ENCODE data around the gene DCHS1.
A peak's percentile ranks its signal among the peaks of the same experiment; 100 is the strongest.

The DCHS1 gene

DNA sequence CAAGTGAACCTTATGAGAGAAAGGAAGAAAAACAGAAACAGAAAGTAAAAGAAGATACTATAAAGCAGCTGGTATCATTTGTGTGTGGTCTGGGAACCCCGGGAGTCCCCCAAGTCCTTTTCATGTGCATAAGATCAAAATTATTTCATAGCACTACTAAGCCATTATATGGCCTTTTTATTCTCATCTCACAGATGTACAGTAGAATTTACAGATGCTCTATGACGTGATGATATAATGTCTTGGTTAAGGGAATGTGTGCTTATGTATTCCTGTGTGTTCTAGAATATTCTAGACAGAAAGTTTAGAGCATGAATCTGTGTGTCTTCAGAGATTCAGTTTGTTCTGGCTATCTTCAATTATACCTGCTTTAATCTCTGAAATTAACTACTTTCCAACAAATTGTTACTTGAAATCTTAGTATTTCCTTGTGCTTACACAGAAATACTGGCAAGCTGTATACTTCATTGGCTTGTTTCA lies 27.8 kb downstream of the DCHS1 start:
- no peaks in the 10 kb centered on the region for H3K9me3 Mint-ChIP-seq
- H3K36me3 Mint-ChIP-seq (ENCODE audit: insufficient read depth): peaks cover 7% of the 10 kb centered on the region
- peak overlapping the region; percentile 24 for H3K27ac Mint-ChIP-seq (ENCODE audit: low read depth)
- no peak for DNase-seq (ENCODE audit: low spot score in 2 of 2)
- peak overlapping the region; percentile 6 for H3K4me3 Mint-ChIP-seq
- H3K4me1 Mint-ChIP-seq: peaks cover 12% of the 10 kb centered on the region
- peak; percentile 61 for ATAC-seq (replicated peaks; ENCODE audit: extremely low read depth, poor library complexity, severe bottlenecking)
- H3K27me3 Mint-ChIP-seq: no peaks in the 10 kb centered on the region

DNA sequence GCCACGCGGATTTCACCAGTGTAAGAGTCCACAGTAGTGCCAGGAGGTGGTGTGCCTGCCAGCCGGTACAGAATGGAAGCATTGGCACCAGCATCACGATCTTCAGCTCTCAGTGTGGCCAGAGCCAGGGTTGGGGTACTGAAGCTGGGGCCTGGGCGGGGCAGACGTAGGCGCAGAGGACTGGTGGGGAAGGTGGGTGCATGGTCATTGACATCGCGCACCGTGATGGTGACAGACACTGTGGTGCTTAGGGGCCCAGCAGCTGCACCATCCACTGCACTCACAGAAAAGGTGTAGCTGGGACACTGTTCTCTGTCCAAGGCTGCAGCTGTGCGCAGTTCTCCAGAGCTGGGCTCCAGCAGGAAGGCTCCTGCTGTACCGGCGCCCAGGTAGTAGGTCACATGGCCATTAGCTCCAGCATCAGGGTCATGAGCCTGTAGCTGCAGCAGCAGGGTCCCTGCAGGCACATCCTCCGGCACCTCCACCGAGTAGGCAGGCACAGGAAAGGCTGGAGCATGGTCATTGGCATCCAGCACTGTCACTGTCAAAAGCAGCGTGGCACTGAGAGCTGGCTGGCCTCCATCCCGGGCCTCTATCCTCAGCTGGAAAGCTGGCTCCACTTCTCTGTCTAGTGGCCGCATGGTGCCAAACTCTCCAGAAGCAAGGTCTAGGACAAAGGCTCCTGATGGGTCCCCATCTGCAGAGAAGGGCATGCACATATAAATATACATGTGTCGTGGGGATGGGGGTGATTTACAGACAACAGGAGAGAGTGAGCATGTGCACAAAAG lies 28.4 kb downstream of the DCHS1 start:
- no peak for DNase-seq (ENCODE audit: low spot score in 2 of 2)
- no peaks in the 10 kb centered on the region for H3K27me3 Mint-ChIP-seq
- no peak for ATAC-seq (replicated peaks; ENCODE audit: extremely low read depth, poor library complexity, severe bottlenecking)
- H3K36me3 Mint-ChIP-seq (ENCODE audit: insufficient read depth): peaks cover 7% of the 10 kb centered on the region
- H3K27ac Mint-ChIP-seq (ENCODE audit: low read depth): peak overlapping the region; percentile 15
- H3K9me3 Mint-ChIP-seq: no peaks in the 10 kb centered on the region
- peak overlapping the region; percentile 6 for H3K4me3 Mint-ChIP-seq
- peaks cover 12% of the 10 kb centered on the region for H3K4me1 Mint-ChIP-seq

DNA sequence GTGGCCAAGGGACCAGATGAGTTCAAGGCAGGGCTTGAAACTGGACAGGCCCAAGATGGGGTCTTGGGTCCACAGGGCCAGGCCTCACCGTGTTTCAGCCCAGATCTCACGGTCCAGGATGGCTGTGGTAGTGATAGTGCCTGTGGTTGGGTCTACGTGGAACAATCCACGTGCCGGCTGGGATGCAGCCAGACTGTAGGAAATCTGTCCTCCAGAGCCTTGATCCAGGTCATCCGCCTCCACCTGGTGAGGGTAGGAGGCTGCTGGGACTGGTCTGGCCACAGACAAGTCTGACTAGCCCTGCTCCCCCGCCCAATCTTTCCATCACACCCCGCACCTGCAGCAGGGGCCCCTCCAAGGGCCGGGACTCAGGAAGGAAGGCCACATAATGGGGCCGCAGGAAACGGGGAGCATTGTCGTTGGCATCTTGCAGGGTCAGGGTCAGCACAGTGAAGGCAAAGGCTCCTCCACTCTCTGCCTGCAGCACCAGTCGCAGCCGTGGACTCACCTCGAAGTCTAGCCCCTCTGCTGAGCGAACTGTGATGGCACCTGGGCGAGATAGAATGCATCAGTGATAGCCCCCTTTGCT lies 29.7 kb downstream of the DCHS1 start:
- Mint-ChIP-seq H3K27me3 (no peaks in the 10 kb centered on the region), H3K36me3 (ENCODE audit: insufficient read depth) (peaks cover 9% of the 10 kb centered on the region), H3K27ac (ENCODE audit: low read depth) (no peak overlapping the region), H3K9me3 (no peaks in the 10 kb centered on the region), H3K4me1 (peaks cover 12% of the 10 kb centered on the region), H3K4me3 (peak overlapping the region; percentile 12)
- DNase-seq (ENCODE audit: low spot score in 2 of 2) (no peak), ATAC-seq (replicated peaks; ENCODE audit: extremely low read depth, poor library complexity, severe bottlenecking) (no peak)

DNA sequence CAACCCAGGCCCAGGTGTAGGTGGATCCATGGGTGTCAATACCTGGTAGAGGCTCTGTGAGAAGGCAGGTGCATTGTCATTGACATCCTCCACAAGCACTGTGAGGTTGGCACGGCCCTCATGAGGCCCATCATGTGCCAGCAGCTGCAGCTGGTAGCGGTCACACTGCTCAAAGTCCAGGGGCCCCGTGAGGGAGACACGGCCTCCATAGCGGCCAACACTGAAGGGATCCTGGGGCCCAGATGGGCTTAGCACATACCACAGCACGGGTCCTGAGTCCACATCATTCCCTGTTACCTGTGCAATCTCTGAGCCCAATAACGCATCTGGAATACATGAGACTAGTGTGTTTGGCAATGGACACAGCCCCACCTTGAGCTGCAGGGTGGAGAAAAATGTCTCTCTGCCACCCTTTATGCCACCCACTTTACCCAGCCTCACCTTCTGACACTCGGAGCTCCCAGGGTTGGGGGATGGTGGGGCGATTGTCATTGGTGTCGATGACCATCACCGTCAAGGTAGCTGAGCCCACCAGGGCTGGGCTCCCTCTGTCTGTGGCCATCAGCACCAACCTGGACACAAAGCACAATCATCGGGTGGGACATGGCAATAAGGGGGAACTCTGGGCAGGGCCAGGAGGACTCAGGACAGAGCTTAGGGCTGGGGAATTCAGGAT lies 30.3 kb downstream of the DCHS1 start:
- H3K27ac Mint-ChIP-seq (ENCODE audit: low read depth): no peak overlapping the region

DNA sequence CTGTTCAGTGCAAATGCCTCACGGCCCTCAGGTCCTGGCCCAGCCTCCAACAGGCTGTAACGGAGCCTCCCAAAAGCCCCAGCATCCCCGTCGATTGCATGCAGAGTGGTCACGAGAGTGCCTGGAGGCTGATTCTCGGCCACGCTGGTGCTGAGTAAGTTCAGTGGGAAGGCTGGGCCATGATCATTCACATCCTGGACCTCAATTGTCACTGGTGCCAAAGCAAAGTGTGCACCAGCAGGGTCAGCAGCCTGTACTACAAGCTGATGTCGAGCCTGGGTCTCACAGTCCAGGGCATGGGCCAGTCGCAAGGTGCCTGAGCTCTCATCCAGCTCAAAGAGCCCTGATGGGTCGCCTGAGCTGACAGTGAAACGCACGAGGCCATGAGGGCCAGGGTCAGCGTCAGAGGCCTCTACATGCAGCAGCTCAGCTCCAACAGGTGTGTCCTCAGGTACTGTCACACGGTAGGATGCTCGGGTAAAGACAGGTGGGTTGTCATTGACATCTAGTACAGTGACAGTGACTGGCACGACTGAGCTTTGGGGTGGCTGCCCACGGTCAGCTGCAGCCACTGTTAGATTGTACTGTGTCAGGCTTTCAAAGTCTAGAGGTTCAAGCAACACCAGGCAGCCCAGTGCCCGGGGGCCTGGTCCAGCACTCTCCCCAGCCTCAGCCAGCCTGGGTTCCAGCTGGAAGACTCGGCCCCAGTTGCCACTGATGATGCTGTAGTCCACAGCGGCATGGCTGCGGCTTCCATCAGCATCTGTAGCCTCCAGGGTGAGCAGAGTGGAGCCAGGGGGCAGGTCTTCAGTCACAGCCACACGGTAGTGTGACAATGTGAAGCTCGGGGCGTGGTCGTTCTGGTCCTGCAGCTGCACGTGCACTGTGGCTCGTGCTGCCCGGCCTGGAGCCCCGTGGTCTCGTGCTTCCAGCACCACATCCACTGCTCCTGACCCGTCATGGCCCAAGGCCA lies 31.9 kb downstream of the DCHS1 start:
- ATAC-seq (replicated peaks; ENCODE audit: extremely low read depth, poor library complexity, severe bottlenecking): no peak
- peaks cover 4% of the 10 kb centered on the region for H3K36me3 Mint-ChIP-seq (ENCODE audit: insufficient read depth)
- peaks cover 12% of the 10 kb centered on the region for H3K4me1 Mint-ChIP-seq
- no peaks in the 10 kb centered on the region for H3K27me3 Mint-ChIP-seq
- H3K9me3 Mint-ChIP-seq: no peaks in the 10 kb centered on the region
- H3K27ac Mint-ChIP-seq (ENCODE audit: low read depth): no peak overlapping the region
- no peak overlapping the region for H3K4me3 Mint-ChIP-seq
- DNase-seq (ENCODE audit: low spot score in 2 of 2): no peak

More for the DNA sequence above, 30.3 kb downstream of the DCHS1 start:
- Mint-ChIP-seq H3K4me1 (peaks cover 12% of the 10 kb centered on the region), H3K4me3 (no peak overlapping the region), H3K9me3 (no peaks in the 10 kb centered on the region), H3K36me3 (ENCODE audit: insufficient read depth) (peaks cover 9% of the 10 kb centered on the region), H3K27me3 (no peaks in the 10 kb centered on the region)
- no peak for ATAC-seq (replicated peaks; ENCODE audit: extremely low read depth, poor library complexity, severe bottlenecking)
- DNase-seq (ENCODE audit: low spot score in 2 of 2): no peak

DNA sequence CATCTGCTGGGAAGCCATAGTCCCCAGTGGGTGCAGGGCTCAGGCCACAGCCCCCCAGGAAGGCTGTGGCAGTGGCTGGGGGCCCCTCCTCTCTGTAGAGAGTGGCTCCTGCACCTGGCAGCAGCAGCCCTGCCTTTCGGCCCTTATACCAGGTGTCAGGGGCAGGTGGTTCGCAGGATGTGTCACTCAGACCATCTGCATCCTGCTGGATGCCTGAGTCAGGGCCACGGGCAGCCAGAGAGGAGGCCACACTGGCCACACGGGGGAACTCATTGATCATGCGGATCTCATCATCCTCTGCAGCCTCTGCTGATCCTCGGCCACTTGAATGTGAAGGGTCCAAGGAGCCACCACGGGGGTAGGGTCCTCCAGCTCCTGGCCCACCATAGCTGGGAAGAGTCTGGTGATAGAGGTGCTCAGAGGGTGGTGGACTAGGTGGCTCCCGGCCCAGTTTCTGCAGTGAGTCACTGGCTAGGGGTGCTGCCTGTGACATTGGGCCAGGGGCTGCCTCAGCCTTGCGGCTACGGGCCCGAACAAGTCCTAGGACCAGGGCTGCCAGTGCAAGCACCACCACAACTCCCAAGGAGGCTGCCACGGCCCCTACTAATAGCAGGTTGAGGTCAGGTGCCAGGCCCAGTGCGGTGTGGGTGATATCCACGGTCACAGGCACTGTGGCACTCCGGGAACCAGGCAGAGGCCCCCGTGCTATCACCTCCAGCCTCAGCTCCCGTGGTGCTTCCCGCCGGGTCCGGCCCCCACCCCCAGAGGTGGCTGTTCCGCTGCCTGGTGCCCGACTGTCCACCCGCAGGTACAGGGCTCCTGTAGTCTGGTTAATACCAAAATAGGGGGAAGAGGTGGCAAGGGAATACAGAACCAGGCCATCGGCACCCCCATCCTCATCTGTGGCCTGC lies 33.1 kb downstream of the DCHS1 start:
- peaks cover 4% of the 10 kb centered on the region for H3K36me3 Mint-ChIP-seq (ENCODE audit: insufficient read depth)
- H3K4me1 Mint-ChIP-seq: peaks cover 3% of the 10 kb centered on the region
- H3K27me3 Mint-ChIP-seq: no peaks in the 10 kb centered on the region
- no peak for DNase-seq (ENCODE audit: low spot score in 2 of 2)
- H3K9me3 Mint-ChIP-seq: no peaks in the 10 kb centered on the region
- no peak overlapping the region for H3K27ac Mint-ChIP-seq (ENCODE audit: low read depth)
- ATAC-seq (replicated peaks; ENCODE audit: extremely low read depth, poor library complexity, severe bottlenecking): no peak
- no peak overlapping the region for H3K4me3 Mint-ChIP-seq

DNA sequence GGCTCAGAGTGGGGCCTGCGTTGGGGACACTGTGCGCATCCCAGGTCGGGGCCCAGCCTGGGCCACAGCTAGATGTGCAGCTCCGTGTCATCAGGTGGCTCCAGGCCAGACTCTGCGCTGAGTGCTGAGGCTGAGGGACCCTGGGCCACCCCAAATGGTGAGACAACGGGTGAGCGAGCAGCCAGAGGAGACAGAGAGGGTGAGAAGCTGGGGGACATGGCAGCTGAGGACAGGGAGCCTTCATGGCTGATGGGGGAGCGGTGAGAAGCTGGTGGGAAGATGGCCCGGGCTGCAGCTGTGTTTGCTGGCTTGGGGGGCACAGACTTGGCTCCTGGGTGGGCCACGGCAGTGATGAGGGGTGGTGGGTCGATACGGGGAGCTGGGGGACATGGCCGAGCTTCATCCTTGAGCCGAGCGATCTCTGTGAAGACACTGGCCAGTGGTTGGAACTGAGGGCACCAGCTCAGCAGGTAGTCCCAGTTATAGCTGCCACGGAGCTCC lies 33.8 kb downstream of the DCHS1 start:
- no peaks in the 10 kb centered on the region for H3K9me3 Mint-ChIP-seq
- H3K27me3 Mint-ChIP-seq: no peaks in the 10 kb centered on the region
- H3K36me3 Mint-ChIP-seq (ENCODE audit: insufficient read depth): peaks cover 4% of the 10 kb centered on the region
- DNase-seq (ENCODE audit: low spot score in 2 of 2) (no peak), ATAC-seq (replicated peaks; ENCODE audit: extremely low read depth, poor library complexity, severe bottlenecking) (no peak)
- H3K4me3 Mint-ChIP-seq: no peak overlapping the region
- no peaks in the 10 kb centered on the region for H3K4me1 Mint-ChIP-seq
- H3K27ac Mint-ChIP-seq (ENCODE audit: low read depth): peak overlapping the region; percentile 76

DNA sequence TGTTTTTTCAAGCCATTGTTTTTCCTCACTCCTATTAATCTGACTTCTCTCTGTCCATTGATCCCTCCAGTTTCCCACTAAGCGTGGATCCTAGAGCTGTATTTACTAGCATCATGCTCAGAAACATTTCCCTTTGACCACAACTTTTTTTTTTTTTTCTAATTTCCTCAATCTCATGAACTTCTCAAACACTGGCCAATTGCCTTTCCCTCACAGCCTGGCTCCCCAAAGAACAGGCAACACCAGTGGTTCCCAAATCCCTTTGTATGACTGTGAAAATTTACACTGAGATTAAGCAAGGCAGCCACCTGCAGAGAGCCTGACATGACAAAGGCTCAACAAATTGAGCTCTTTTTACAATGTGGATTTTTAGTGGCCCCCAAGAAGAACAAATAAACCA lies 35.0 kb downstream of the DCHS1 start:
- no peaks in the 10 kb centered on the region for H3K27me3 Mint-ChIP-seq
- DNase-seq (ENCODE audit: low spot score in 2 of 2) (no peak), ATAC-seq (replicated peaks; ENCODE audit: extremely low read depth, poor library complexity, severe bottlenecking) (no peak)

DNA sequence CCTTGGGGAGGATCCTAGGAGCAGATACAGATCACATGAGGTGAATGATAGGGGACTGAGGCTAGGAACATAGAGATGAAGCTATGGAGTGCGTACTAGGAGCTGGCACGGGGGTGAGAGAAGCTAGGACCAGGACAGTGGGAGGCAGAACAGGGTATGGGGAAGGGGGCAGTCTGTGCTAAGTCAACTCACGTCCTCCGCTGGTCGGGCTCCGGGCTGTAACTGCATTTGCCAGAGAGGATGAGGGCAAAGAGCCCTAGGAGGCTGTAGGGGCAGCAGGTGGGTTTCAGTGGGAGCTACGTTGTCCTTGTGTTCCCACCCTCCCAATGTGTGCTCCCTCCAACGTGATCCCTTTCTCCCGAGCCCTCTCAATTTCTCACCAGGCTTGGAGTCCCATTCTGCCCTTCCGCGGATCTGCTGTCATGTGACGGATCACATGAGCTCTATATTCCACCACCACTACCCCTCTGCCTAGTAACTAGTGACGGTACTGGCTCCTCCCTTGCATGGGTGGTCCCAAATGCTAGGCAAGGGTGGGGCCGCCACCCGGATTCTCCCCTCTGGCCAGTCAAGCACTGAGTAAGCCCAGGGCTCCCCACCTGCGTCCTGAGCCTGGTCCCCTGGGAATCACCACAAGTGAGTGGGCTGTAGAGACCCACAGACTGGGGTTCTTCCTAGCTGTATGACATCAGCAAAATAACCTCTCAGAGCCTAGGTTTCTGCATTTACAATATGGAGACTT lies 36.4 kb downstream of the DCHS1 start, which contains the start of gene TPP1:
Gene TPP1, minus strand, starts transcription at position 419 of the 742 bp plus-strand sequence. Its CDS starts 22 bp downstream, at position 397.
- DNase-seq (ENCODE audit: low spot score in 2 of 2) (peak; percentile 88 to 90), ATAC-seq (replicated peaks; ENCODE audit: extremely low read depth, poor library complexity, severe bottlenecking) (peak; percentile 95)
- H3K4me1 Mint-ChIP-seq: peaks cover 13% of the 10 kb centered on the region
- H3K9me3 Mint-ChIP-seq: no peaks in the 10 kb centered on the region
- peaks cover 8% of the 10 kb centered on the region for H3K36me3 Mint-ChIP-seq (ENCODE audit: insufficient read depth)
- no peaks in the 10 kb centered on the region for H3K27me3 Mint-ChIP-seq
- H3K27ac Mint-ChIP-seq (ENCODE audit: low read depth): no peak within 1 kb of the TSS
- no peak within 1 kb of the TSS for H3K4me3 Mint-ChIP-seq

More for the DNA sequence above, 35.0 kb downstream of the DCHS1 start:
- H3K9me3 Mint-ChIP-seq: no peaks in the 10 kb centered on the region
- no peak overlapping the region for H3K27ac Mint-ChIP-seq (ENCODE audit: low read depth)
- H3K36me3 Mint-ChIP-seq (ENCODE audit: insufficient read depth): peaks cover 7% of the 10 kb centered on the region
- no peak overlapping the region for H3K4me3 Mint-ChIP-seq
- H3K4me1 Mint-ChIP-seq: peaks cover 10% of the 10 kb centered on the region

DNA sequence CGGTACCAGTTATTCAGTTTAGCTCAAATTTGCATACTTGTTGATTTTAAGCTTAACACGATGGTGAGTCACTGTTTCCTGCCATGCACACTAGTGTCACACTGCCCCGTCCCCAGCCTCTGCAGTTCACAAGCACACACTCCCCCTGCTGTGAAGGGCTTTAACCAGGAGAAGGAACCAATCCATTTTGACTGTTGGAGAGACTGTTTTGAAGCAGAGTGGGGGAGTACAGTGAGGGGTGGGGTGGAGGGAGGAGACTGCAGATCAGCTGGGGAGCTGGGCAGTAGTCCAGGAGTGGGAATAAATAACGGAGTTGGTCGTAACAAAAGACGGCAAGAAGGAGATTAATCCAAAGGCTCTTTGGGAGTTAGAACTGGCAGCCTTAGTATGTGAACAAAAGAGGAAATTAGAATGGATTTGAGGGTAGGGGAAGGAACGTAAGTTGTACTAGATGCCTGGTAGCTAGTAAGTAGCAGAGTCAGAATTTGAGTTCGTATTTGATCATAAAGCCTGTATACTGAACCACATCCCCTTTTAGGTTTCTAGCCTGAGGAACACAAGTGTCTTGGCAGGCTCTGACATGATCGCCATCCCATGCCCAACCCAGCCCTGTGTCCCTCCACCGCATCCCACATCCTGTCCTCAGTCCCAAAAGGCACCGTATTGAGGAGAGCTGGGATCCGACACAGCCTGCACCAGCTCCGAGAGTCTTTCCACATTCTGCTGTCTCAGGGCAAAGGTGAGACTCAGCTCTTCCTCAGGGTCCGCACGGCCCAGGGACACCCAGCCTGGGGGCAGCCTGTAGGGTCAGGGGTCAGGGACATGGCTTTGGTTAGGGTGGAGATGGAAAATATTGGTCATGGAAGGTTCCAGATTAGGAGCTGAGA lies 37.2 kb downstream of the DCHS1 start:
- DNase-seq (ENCODE audit: low spot score in 2 of 2) (peak in 1 of 2 donors; percentile 44), ATAC-seq (replicated peaks; ENCODE audit: extremely low read depth, poor library complexity, severe bottlenecking) (peak; percentile 68)
- H3K36me3 Mint-ChIP-seq (ENCODE audit: insufficient read depth): peaks cover 8% of the 10 kb centered on the region
- no peak overlapping the region for H3K4me3 Mint-ChIP-seq
- no peaks in the 10 kb centered on the region for H3K9me3 Mint-ChIP-seq
- no peaks in the 10 kb centered on the region for H3K27me3 Mint-ChIP-seq
- no peak overlapping the region for H3K27ac Mint-ChIP-seq (ENCODE audit: low read depth)
- peaks cover 13% of the 10 kb centered on the region for H3K4me1 Mint-ChIP-seq

Measured in central memory CD8-positive, alpha-beta T cell (primary cell).